Liver (tissue), 9 donors: ENCODE data around the gene ALK. TPM values are rescaled to one million over a fixed set of nuclear protein-coding genes. Genes with fewer than 3 reads are reported as not detected.

Experiments used
- DNase-seq: peaks from one replicate; pipeline ENCODE4 v3.0.0-alpha.2; 2017; ENCODE audit warnings: low spot score
- H3K27ac ChIP-seq, 2 donors: one replicate each; pipeline ENCODE4 v1.7.0; 2013; ENCODE audit warnings: inconsistent platforms in 2 of 2, low read length in 2 of 2, control low read depth in 1 of 2, low read depth in 1 of 2, mild to moderate bottlenecking in 1 of 2
- H3K27me3 ChIP-seq, 4 donors: one replicate each; pipeline versions ENCODE4 v1.6.1 to v1.7.0; 2013; ENCODE audit warnings: low read length in 3 of 4, inconsistent platforms in 1 of 4, mild to moderate bottlenecking in 1 of 4, moderate library complexity in 1 of 4; ENCODE audit not compliant: control insufficient read depth in 4 of 4, insufficient read depth in 4 of 4
- H3K36me3 ChIP-seq, 4 donors: one replicate each; pipeline versions ENCODE4 v1.6.1 to v1.7.0; 2013; ENCODE audit warnings: low read length in 3 of 4, mild to moderate bottlenecking in 3 of 4, low read depth in 1 of 4, moderate library complexity in 1 of 4; ENCODE audit not compliant: control insufficient read depth in 4 of 4, insufficient read depth in 3 of 4
- H3K4me1 ChIP-seq, 4 donors: one replicate each; pipeline versions ENCODE4 v1.6.1 to v1.7.0; 2013; ENCODE audit warnings: low read length in 3 of 4, mild to moderate bottlenecking in 3 of 4, moderate library complexity in 1 of 4; ENCODE audit not compliant: control insufficient read depth in 4 of 4, insufficient read depth in 4 of 4
- H3K4me3 ChIP-seq, 3 donors: one replicate each; pipeline versions ENCODE4 v1.6.1 to v1.7.0; 2013; ENCODE audit warnings: low read length in 3 of 3, control low read depth in 1 of 3, low read depth in 1 of 3, mild to moderate bottlenecking in 1 of 3
- H3K9ac ChIP-seq, 2 donors: one replicate each; pipeline ENCODE4 v1.7.0; 2013; ENCODE audit warnings: low read length in 2 of 2, mild to moderate bottlenecking in 2 of 2, moderate library complexity in 2 of 2, control low read depth in 1 of 2, low read depth in 1 of 2
- H3K9me3 ChIP-seq, 4 donors: one replicate each; pipeline versions ENCODE4 v1.6.1 to v1.7.0; 2013; ENCODE audit warnings: low read length in 3 of 4; ENCODE audit not compliant: control insufficient read depth in 4 of 4
- ATF3 ChIP-seq: IDR thresholded peaks from 2 replicates; pipeline ENCODE4 v1.6.1; 2016; ENCODE audit warnings: antibody characterized with exemption
- CTCF ChIP-seq: fragments of 150-350 bp; IDR thresholded peaks from 2 replicates; pipeline ENCODE4 v1.5.1; 2017; ENCODE audit warnings: improper control_type of control experiment, low read depth, low read length; ENCODE audit not compliant: missing input control
- EGR1 ChIP-seq, 2 donors: IDR thresholded peaks; 2 replicates each; pipeline ENCODE4 v1.6.1; 2016 to 2018; ENCODE audit warnings: antibody characterized with exemption in 2 of 2, low read depth in 2 of 2
- FOXA1 ChIP-seq: IDR thresholded peaks from 2 replicates; pipeline ENCODE4 v1.6.1; 2016; ENCODE audit warnings: antibody characterized with exemption
- FOXA2 ChIP-seq: IDR thresholded peaks from 2 replicates; pipeline ENCODE4 v1.6.1; 2016; ENCODE audit warnings: antibody characterized with exemption
- GABPA ChIP-seq, 2 donors: IDR thresholded peaks in 1 of 2; conservative IDR thresholded peaks in 1 of 2; 2 replicates each; pipeline ENCODE4 v1.6.1; 2016; ENCODE audit warnings: antibody characterized with exemption in 2 of 2, mild to moderate bottlenecking in 1 of 2, moderate library complexity in 1 of 2
- HNF4A ChIP-seq, 2 donors: conservative IDR thresholded peaks; 2 replicates each; pipeline ENCODE4 v1.6.1; 2016; ENCODE audit warnings: antibody characterized with exemption in 2 of 2, mild to moderate bottlenecking in 2 of 2
- HNF4G ChIP-seq: IDR thresholded peaks from 2 replicates; pipeline ENCODE4 v1.6.1; 2016; ENCODE audit warnings: antibody characterized with exemption
- JUND ChIP-seq, 2 donors: IDR thresholded peaks; 2 replicates each; pipeline ENCODE4 v1.6.1; 2016; ENCODE audit warnings: antibody characterized with exemption in 2 of 2
- MAX ChIP-seq: IDR thresholded peaks from 2 replicates; pipeline ENCODE4 v1.6.1; 2016; ENCODE audit warnings: antibody characterized with exemption
- NR2F2 ChIP-seq: IDR thresholded peaks from 2 replicates; pipeline ENCODE4 v1.6.1; 2016; ENCODE audit warnings: antibody characterized with exemption
- RAD21 ChIP-seq, 2 donors: IDR thresholded peaks; 2 replicates each; pipeline ENCODE4 v1.6.1; 2016; ENCODE audit warnings: antibody characterized with exemption in 2 of 2, mild to moderate bottlenecking in 2 of 2
- REST ChIP-seq: IDR thresholded peaks from 2 replicates; pipeline ENCODE4 v1.6.1; 2016; ENCODE audit warnings: antibody characterized with exemption, mild to moderate bottlenecking
- RXRA ChIP-seq, 2 donors: IDR thresholded peaks; 2 replicates each; pipeline ENCODE4 v1.6.1; 2017 to 2018; ENCODE audit warnings: antibody characterized with exemption in 2 of 2, mild to moderate bottlenecking in 1 of 2
- SP1 ChIP-seq: IDR thresholded peaks from 2 replicates; pipeline ENCODE4 v1.6.1; 2018; ENCODE audit warnings: antibody characterized with exemption, mild to moderate bottlenecking
- TAF1 ChIP-seq: conservative IDR thresholded peaks from 2 replicates; pipeline ENCODE4 v1.6.1; 2016; ENCODE audit warnings: antibody characterized with exemption, mild to moderate bottlenecking
- YY1 ChIP-seq: IDR thresholded peaks from 2 replicates; pipeline ENCODE4 v1.6.1; 2016; ENCODE audit warnings: antibody characterized with exemption, mild to moderate bottlenecking
- ZBTB33 ChIP-seq: IDR thresholded peaks from 2 replicates; pipeline ENCODE4 v1.6.1; 2016; ENCODE audit warnings: antibody characterized with exemption
- WGBS: extraction: QIAGEN DNeasy Blood & Tissue Kit; methylation state at CpG from one replicate; pipeline ENCODE4 v1.1.7; 2013; 5-methylcytosine and 5-hydroxymethylcytosine counted together
- polyA plus RNA-seq, 2 donors: library from polyadenylated mRNA; stranded (reverse) in 1 of 2; unstranded in 1 of 2; fragments of 200-250 nt in 1 of 2; fragments of >200 nt in 1 of 2; fragmentation: Nextera tagmentation in 1 of 2; extraction: Ambion mirVana in 1 of 2; gene quantifications; one replicate each; pipeline versions ENCODE4 v1.2.1 to v1.2.3, GENCODE V29; 2013 to 2015
- total RNA-seq, 2 donors: library from RNA; depleted of rRNA; stranded (reverse); fragments of >200 nt; gene quantifications; one replicate each; pipeline ENCODE4 v1.2.3, GENCODE V29; 2014
- donor health status: healthy.
- donor health status: healthy.
- donor health status: healthy.
- donor health status: healthy.
- donor health status: healthy.

Gene ALK
- total and polyA plus RNA-seq, 4 donors = under 0.01 TPM; not detected in 3

GRCh38 chr2:29222381-29223179 is 698.8 kb downstream of the ALK start:
- peaks cover 0 to 2% (median 0%) of the 10 kb centered on the region in 4 donors for H3K27me3 ChIP-seq
- WGBS = 85% methylated on average over 11 of the region's 11 CpGs
- no peak overlapping the region for H3K27ac ChIP-seq
- TF ChIP-seq RXRA (IDR thresholded peaks at IDR 0.05) = no peak
- no peak for TF ChIP-seq ATF3
- TF ChIP-seq MAX = no peak
- no peak for TF ChIP-seq SP1
- TF ChIP-seq CTCF = no peak
- TF ChIP-seq YY1 = no peak
- no peak for TF ChIP-seq GABPA (IDR thresholded peaks at IDR 0.05 in 1 of 2, conservative IDR thresholded peaks at IDR 0.05 in 1 of 2)
- no peak for TF ChIP-seq FOXA2
- TF ChIP-seq JUND (IDR thresholded peaks at IDR 0.05) = no peak
- TF ChIP-seq EGR1 (IDR thresholded peaks at IDR 0.05; ENCODE audit: low read depth in 2 of 2) = no peak
- TF ChIP-seq RAD21 (IDR thresholded peaks at IDR 0.05) = no peak
- TF ChIP-seq HNF4A (conservative IDR thresholded peaks at IDR 0.05) = no peak
- TF ChIP-seq NR2F2 = no peak
- no peak for TF ChIP-seq TAF1
- no peak for TF ChIP-seq REST
- no peak for TF ChIP-seq FOXA1
- TF ChIP-seq HNF4G = no peak
- no peak for TF ChIP-seq ZBTB33
- H3K36me3 ChIP-seq = no peaks in the 10 kb centered on the region
- DNase-seq = no peak
- no peak overlapping the region for H3K4me3 ChIP-seq
- no peak overlapping the region for H3K9ac ChIP-seq
- H3K9me3 ChIP-seq = no peaks in the 10 kb centered on the region
- H3K4me1 ChIP-seq = no peaks in the 10 kb centered on the region
